Adrenal gland (tissue), 5 donors: ENCODE measurements around the gene POU2F3.

Experiments used
- POLR2A ChIP-seq, 2 donors: fragments of 450-650 bp; IDR thresholded peaks; one replicate each; pipeline ENCODE4 v1.6.1; 2017; ENCODE audit warnings: antibody characterized with exemption in 2 of 2, mild to moderate bottlenecking in 2 of 2, moderate library complexity in 1 of 2
- TF ChIP-seq, protein P1 (sequence below), 6 experiments: fragments of 450-650 bp in 4 of 6; fragments of 200-600 bp in 2 of 6; sonication (generic) in 1 of 6; IDR thresholded peaks; 1 replicate in 5 of 6; 2 replicates in 1 of 6; pipeline versions ENCODE4 v1.5.1 to v1.8.0; 2016 to 2021; ENCODE audit warnings: antibody characterized with exemption in 6 of 6, mild to moderate bottlenecking in 2 of 6, moderate library complexity in 1 of 6
- donor health status: DM: no; HTN: no; CAD: no.

DNA sequence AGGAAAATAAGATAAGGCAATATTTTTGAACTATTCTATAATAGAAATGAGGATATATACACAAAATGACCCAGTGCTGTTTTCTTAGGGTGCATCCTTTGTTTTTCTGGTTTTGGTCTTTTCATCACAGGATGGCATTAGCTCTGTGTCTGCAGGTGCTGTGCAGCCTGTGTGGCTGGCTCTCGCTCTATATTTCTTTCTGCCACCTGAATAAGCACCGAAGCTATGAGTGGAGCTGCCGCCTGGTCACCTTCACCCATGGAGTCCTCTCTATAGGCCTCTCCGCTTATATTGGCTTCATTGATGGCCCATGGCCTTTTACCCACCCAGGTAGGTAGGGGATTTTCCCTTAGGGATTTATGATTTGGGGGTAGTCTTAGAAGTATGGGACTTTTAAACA is 87.4 kb downstream of the POU2F3 start:
- TF ChIP-seq, protein P1, sequence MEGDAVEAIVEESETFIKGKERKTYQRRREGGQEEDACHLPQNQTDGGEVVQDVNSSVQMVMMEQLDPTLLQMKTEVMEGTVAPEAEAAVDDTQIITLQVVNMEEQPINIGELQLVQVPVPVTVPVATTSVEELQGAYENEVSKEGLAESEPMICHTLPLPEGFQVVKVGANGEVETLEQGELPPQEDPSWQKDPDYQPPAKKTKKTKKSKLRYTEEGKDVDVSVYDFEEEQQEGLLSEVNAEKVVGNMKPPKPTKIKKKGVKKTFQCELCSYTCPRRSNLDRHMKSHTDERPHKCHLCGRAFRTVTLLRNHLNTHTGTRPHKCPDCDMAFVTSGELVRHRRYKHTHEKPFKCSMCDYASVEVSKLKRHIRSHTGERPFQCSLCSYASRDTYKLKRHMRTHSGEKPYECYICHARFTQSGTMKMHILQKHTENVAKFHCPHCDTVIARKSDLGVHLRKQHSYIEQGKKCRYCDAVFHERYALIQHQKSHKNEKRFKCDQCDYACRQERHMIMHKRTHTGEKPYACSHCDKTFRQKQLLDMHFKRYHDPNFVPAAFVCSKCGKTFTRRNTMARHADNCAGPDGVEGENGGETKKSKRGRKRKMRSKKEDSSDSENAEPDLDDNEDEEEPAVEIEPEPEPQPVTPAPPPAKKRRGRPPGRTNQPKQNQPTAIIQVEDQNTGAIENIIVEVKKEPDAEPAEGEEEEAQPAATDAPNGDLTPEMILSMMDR (IDR thresholded peaks at IDR 0.05) = no peak
- no peak for TF ChIP-seq POLR2A (IDR thresholded peaks at IDR 0.05)
